Measurements from ENCODE around the gene LMO1.

DNA sequence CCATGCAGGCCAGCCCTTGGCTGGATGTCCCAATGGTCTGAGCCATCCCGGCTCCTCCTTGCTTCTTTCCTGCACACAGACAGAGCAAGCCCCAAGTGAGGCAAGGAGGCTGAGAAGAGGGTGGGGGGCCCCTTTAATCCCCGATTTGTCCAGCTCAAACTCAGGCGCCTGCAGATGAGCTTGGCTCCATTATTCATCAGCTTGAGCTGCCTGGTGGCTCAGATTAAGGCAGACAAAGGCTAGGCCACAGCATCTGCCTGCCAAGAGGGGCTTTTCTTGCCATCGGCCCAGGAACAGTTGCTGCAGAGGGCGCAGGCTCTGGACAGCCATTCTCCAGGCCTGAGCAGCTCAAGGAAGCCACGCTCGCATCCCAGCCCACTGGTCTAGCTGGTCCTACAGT, 35.4 kb downstream of the LMO1 start:
- no peak for TF ChIP-seq POLR2A (IDR thresholded peaks at IDR 0.05)
- TF ChIP-seq, protein P1, sequence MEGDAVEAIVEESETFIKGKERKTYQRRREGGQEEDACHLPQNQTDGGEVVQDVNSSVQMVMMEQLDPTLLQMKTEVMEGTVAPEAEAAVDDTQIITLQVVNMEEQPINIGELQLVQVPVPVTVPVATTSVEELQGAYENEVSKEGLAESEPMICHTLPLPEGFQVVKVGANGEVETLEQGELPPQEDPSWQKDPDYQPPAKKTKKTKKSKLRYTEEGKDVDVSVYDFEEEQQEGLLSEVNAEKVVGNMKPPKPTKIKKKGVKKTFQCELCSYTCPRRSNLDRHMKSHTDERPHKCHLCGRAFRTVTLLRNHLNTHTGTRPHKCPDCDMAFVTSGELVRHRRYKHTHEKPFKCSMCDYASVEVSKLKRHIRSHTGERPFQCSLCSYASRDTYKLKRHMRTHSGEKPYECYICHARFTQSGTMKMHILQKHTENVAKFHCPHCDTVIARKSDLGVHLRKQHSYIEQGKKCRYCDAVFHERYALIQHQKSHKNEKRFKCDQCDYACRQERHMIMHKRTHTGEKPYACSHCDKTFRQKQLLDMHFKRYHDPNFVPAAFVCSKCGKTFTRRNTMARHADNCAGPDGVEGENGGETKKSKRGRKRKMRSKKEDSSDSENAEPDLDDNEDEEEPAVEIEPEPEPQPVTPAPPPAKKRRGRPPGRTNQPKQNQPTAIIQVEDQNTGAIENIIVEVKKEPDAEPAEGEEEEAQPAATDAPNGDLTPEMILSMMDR (IDR thresholded peaks at IDR 0.05), result no peak
- TF ChIP-seq EP300 (IDR thresholded peaks at IDR 0.05), result no peak
